Neural progenitor cell (in vitro differentiated cells): ENCODE data around the gene CUTA. TPM values are rescaled to one million over a fixed set of nuclear protein-coding genes. Genes with fewer than 3 reads are reported as not detected.

Experiments
- DNase-seq: peaks from one replicate; pipeline ENCODE4 v3.0.0-alpha.2; 2016; ENCODE audit warnings: low spot score
- H2AFZ ChIP-seq: fragments of 200-600 bp; sonication (generic); replicated peaks from 2 replicates; pipeline ENCODE4 v1.6.1; 2016; ENCODE audit warnings: antibody characterized with exemption
- H3F3A ChIP-seq: fragments of 200-600 bp; sonication (generic); 2 replicates; pipeline ENCODE4 v1.6.1; 2016; ENCODE audit warnings: antibody characterized with exemption, low read depth
- H3K27ac ChIP-seq: fragments of 200-600 bp; sonication (generic); 2 replicates; pipeline ENCODE4 v1.5.1; 2016; ENCODE audit warnings: mild to moderate bottlenecking
- H3K27me3 ChIP-seq: fragments of 200-600 bp; sonication (generic); 2 replicates; pipeline ENCODE4 v1.6.1; 2016; ENCODE audit warnings: mild to moderate bottlenecking, moderate library complexity
- H3K36me3 ChIP-seq: fragments of 200-600 bp; sonication (generic); 2 replicates; pipeline ENCODE4 v1.5.1; 2016
- H3K4me1 ChIP-seq: fragments of 200-600 bp; sonication (generic); 2 replicates; pipeline ENCODE4 v1.6.1; 2016; ENCODE audit warnings: mixed run types
- H3K4me2 ChIP-seq: fragments of 200-600 bp; sonication (generic); 2 replicates; pipeline ENCODE4 v1.6.1; 2016
- H3K4me3 ChIP-seq: fragments of 200-600 bp; sonication (generic); 2 replicates; pipeline ENCODE4 v1.5.1; 2016
- H3K79me2 ChIP-seq: fragments of 200-600 bp; sonication (generic); 2 replicates; pipeline ENCODE4 v1.6.1; 2016; ENCODE audit warnings: low read depth
- H3K9ac ChIP-seq: fragments of 200-600 bp; sonication (generic); 2 replicates; pipeline ENCODE4 v1.6.1; 2016
- H3K9me3 ChIP-seq: fragments of 200-600 bp; sonication (generic); 2 replicates; pipeline ENCODE4 v1.5.1; 2016; ENCODE audit warnings: low read depth
- H4K20me1 ChIP-seq: fragments of 200-600 bp; sonication (generic); 2 replicates; pipeline ENCODE4 v1.6.1; 2016; ENCODE audit warnings: low read depth
- H3K27ac Mint-ChIP-seq: 3 replicates; pipeline ENCODE4 v1.8.0; 2021; ENCODE audit warnings: mixed read lengths
- H3K27me3 Mint-ChIP-seq: 2 replicates; pipeline ENCODE4 v1.8.0; 2022; ENCODE audit warnings: low read depth, mild to moderate bottlenecking, inconsistent platforms, moderate library complexity, mixed read lengths; ENCODE audit not compliant: insufficient read depth
- H3K36me3 Mint-ChIP-seq: 3 replicates; pipeline ENCODE4 v1.8.0; 2021; ENCODE audit warnings: mixed read lengths
- H3K4me1 Mint-ChIP-seq: 3 replicates; pipeline ENCODE4 v1.8.0; 2021; ENCODE audit warnings: mixed read lengths
- H3K4me3 Mint-ChIP-seq: 3 replicates; pipeline ENCODE4 v1.8.0; 2021; ENCODE audit warnings: mild to moderate bottlenecking, moderate library complexity, mixed read lengths
- H3K9me3 Mint-ChIP-seq: 3 replicates; pipeline ENCODE4 v1.8.0; 2020; ENCODE audit warnings: mixed read lengths
- CTCF ChIP-seq: fragments of 200-600 bp; sonication (generic); IDR thresholded peaks from 2 replicates; pipeline ENCODE4 v1.5.1; 2017; ENCODE audit warnings: antibody characterized with exemption, mild to moderate bottlenecking
- EZH2 ChIP-seq: fragments of 200-600 bp; sonication (generic); IDR thresholded peaks from 2 replicates; pipeline ENCODE4 v1.6.1; 2017; ENCODE audit warnings: antibody characterized with exemption, mild to moderate bottlenecking, moderate library complexity
- EZH2phosphoT487 ChIP-seq: fragments of 200-600 bp; sonication (generic); IDR thresholded peaks from 2 replicates; pipeline ENCODE4 v1.6.1; 2017; ENCODE audit warnings: antibody characterized with exemption
- total RNA-seq: library from RNA; depleted of rRNA; stranded (reverse); fragments of >200 nt; gene quantifications from 2 replicates; pipeline ENCODE4 v1.2.3, GENCODE V29; 2015; ENCODE audit warnings: low replicate concordance

CUTA gene
- total RNA-seq, 1 donor from 2014 or later: 118 TPM

- Mint-ChIP-seq H3K4me3 (peak overlapping the region; percentile 99), H3K4me1 (peaks cover 38% of the 10 kb centered on the region), H3K9me3 (no peaks in the 10 kb centered on the region), H3K27me3 (peaks cover 5% of the 10 kb centered on the region), H3K27ac (peak overlapping the region; percentile 91), H3K36me3 (peaks cover 16% of the 10 kb centered on the region)
- no peaks in the 10 kb centered on the region for H3K27me3 ChIP-seq
- H3K27ac ChIP-seq: peak overlapping the region; percentile 33
- peaks cover 44% of the 10 kb centered on the region for H4K20me1 ChIP-seq
- H3K4me3 ChIP-seq: peak overlapping the region; percentile 73
- H2AFZ ChIP-seq: peak overlapping the region; percentile 2
- DNase-seq: peak; percentile 28
- TF ChIP-seq EZH2: no peak
- no peak for TF ChIP-seq CTCF
- no peak for TF ChIP-seq EZH2phosphoT487
- H3K79me2 ChIP-seq: peaks cover 53% of the 10 kb centered on the region
- peak overlapping the region; percentile 64 for H3K9ac ChIP-seq
- peaks cover 13% of the 10 kb centered on the region for H3F3A ChIP-seq
- H3K4me1 ChIP-seq: peaks cover 23% of the 10 kb centered on the region
- no peaks in the 10 kb centered on the region for H3K36me3 ChIP-seq
- H3K9me3 ChIP-seq: no peaks in the 10 kb centered on the region
- H3K4me2 ChIP-seq: peak overlapping the region; percentile 90
Measured at GRCh38 chr6:33391922-33392594, 25.8 kb downstream of the CUTA start.

- peaks cover 47% of the 10 kb centered on the region for H3K79me2 ChIP-seq
- Mint-ChIP-seq H3K9me3 (no peaks in the 10 kb centered on the region), H3K27me3 (peaks cover 5% of the 10 kb centered on the region), H3K27ac (peak within 1 kb of the TSS; percentile 91), H3K4me3 (peak within 1 kb of the TSS; percentile 99), H3K36me3 (peaks cover 16% of the 10 kb centered on the region), H3K4me1 (peaks cover 38% of the 10 kb centered on the region)
- H3K4me1 ChIP-seq: peaks cover 23% of the 10 kb centered on the region
- no peaks in the 10 kb centered on the region for H3K27me3 ChIP-seq
- peak within 1 kb of the TSS; percentile 90 for H3K4me2 ChIP-seq
- H3F3A ChIP-seq: peaks cover 13% of the 10 kb centered on the region
- H3K4me3 ChIP-seq: peak within 1 kb of the TSS; percentile 73
- H4K20me1 ChIP-seq: peaks cover 38% of the 10 kb centered on the region
- TF ChIP-seq EZH2 (no peak), CTCF (peak; percentile 89)
- DNase-seq: peak; percentile 99
- no peaks in the 10 kb centered on the region for H3K36me3 ChIP-seq
- H3K9ac ChIP-seq: peak within 1 kb of the TSS; percentile 64
- peak within 1 kb of the TSS; percentile 33 for H3K27ac ChIP-seq
- no peaks in the 10 kb centered on the region for H3K9me3 ChIP-seq
- H2AFZ ChIP-seq: peak within 1 kb of the TSS; percentile 32
Measured at GRCh38 chr6:33391278-33391921, 26.5 kb downstream of the CUTA start, which contains the start of gene KIFC1. Gene KIFC1, plus strand, starts transcription at chr6:33391823. Its CDS starts 163 bp downstream, at chr6:33391986.

- no peaks in the 10 kb centered on the region for H3K36me3 ChIP-seq
- TF ChIP-seq CTCF (no peak), EZH2phosphoT487 (no peak), EZH2 (no peak)
- H3K4me3 ChIP-seq: peak overlapping the region; percentile 73
- peak overlapping the region; percentile 89 for H3K27ac Mint-ChIP-seq
- H3K4me1 ChIP-seq: peaks cover 23% of the 10 kb centered on the region
- H3K9me3 ChIP-seq: no peaks in the 10 kb centered on the region
- H3K9me3 Mint-ChIP-seq: no peaks in the 10 kb centered on the region
- H3K27ac ChIP-seq: no peak overlapping the region
- H3K9ac ChIP-seq: no peak overlapping the region
- peaks cover 13% of the 10 kb centered on the region for H3K36me3 Mint-ChIP-seq
- no peak for DNase-seq
- peaks cover 13% of the 10 kb centered on the region for H3F3A ChIP-seq
- H3K4me1 Mint-ChIP-seq: peaks cover 34% of the 10 kb centered on the region
- peaks cover 41% of the 10 kb centered on the region for H3K79me2 ChIP-seq
- H3K27me3 ChIP-seq: no peaks in the 10 kb centered on the region
- peak overlapping the region; percentile 40 for H3K4me2 ChIP-seq
- H4K20me1 ChIP-seq: peaks cover 32% of the 10 kb centered on the region
- peak overlapping the region; percentile 32 for H2AFZ ChIP-seq
- peak overlapping the region; percentile 99 for H3K4me3 Mint-ChIP-seq
- H3K27me3 Mint-ChIP-seq: peaks cover 5% of the 10 kb centered on the region
Measured at GRCh38 chr6:33390767-33391277, 27.1 kb downstream of the CUTA start.
